Measurements from ENCODE around the gene SGPP2. TPM values are rescaled to one million over a fixed set of nuclear protein-coding genes. Genes with fewer than 3 reads are reported as not detected.

SGPP2 gene
- total and polyA plus RNA-seq, 2 of the 4 experiments (the other 2 are of a cell fraction), result not detected

- dilution Hi-C loops (cut with HindIII; ENCODE audit: low sequenced_read_pairs, unreplicated experiment) (no loop called here), in situ Hi-C loops (cut with MboI; ENCODE audit: low sequenced_read_pairs) (no loop called here), intact Hi-C loops (cut with micrococcal nuclease) (no loop called here)
- ChIA-PET CTCF (no interaction called here), POLR2A (ENCODE audit: unreplicated experiment) (no interaction called here)
- BruUV-seq (replicated peaks), result no TSS peak
- H3K4me1 ChIP-seq (ENCODE audit: control insufficient read depth, insufficient read depth, low read length), result peaks cover 5% of the 10 kb centered on the region; the same call in 1 of the 2 replicates
- DNase-seq (no peak), ATAC-seq (ENCODE audit: low read depth) (no peak)
- H3K9me1 ChIP-seq (ENCODE audit: insufficient read depth, low read length), result no peaks in the 10 kb centered on the region
- H3K18ac ChIP-seq (ENCODE audit: low read depth, low read length), result no peak overlapping the region
- H4K91ac ChIP-seq (ENCODE audit: insufficient read depth, low read depth, low read length), result no peak overlapping the region
- H2BK5ac ChIP-seq (ENCODE audit: low read depth, low read length, poor library complexity, severe bottlenecking), result no peak overlapping the region
- no peak overlapping the region for H3K27ac ChIP-seq (ENCODE audit: insufficient read depth, low read length)
- no peak overlapping the region for H2BK120ac ChIP-seq (ENCODE audit: low read depth, low read length)
- no peak overlapping the region for H2BK15ac ChIP-seq (ENCODE audit: low read depth, low read length)
- H2AFZ ChIP-seq (replicated peaks; ENCODE audit: low read length, poor library complexity), result no peak overlapping the region
- no peak overlapping the region for H2BK20ac ChIP-seq (ENCODE audit: low read depth, low read length)
- no peak overlapping the region for H2AK9ac ChIP-seq (replicated peaks; ENCODE audit: low read depth, low read length, poor library complexity)
- no peaks in the 10 kb centered on the region for H4K20me1 ChIP-seq (ENCODE audit: insufficient read depth, low read length)
- no peak overlapping the region for H4K8ac ChIP-seq (ENCODE audit: low read depth in 2 of 2, low read length in 2 of 2)
- no peak overlapping the region for H2AK5ac ChIP-seq (ENCODE audit: low read depth, low read length)
- H3K23ac ChIP-seq (ENCODE audit: low read depth, low read length), result no peak overlapping the region
- no peak overlapping the region for H4K5ac ChIP-seq (ENCODE audit: low read depth, low read length)
- H3K4ac ChIP-seq (ENCODE audit: low read depth, low read length), result no peak overlapping the region
- H3K9me3 ChIP-seq (ENCODE audit: control insufficient read depth, insufficient read depth, low read length), result no peaks in the 10 kb centered on the region
- H3K36me3 ChIP-seq (ENCODE audit: control insufficient read depth, insufficient read depth, low read length), result no peaks in the 10 kb centered on the region
- WGBS, 2 experiments (ENCODE audit: extremely low coverage in 2 of 2, insufficient read length in 1 of 2), result 83% methylated on average over 2 of the region's 3 CpGs; no CpG with 5 or more reads in 1 of the 2 experiments
- no peaks in the 10 kb centered on the region for H3K79me1 ChIP-seq (ENCODE audit: low read depth in 1 of 2, low read length in 2 of 2)
- H3K56ac ChIP-seq (ENCODE audit: extremely low read depth, insufficient read depth, low read length), result no peak overlapping the region
- H3K4me3 ChIP-seq (ENCODE audit: insufficient read depth, low read depth, low read length), result no peak overlapping the region
- no peak overlapping the region for H3K4me2 ChIP-seq (ENCODE audit: low read depth, low read length)
- H3K9ac ChIP-seq (ENCODE audit: low read depth, low read length), result no peak overlapping the region
- H3K27me3 ChIP-seq (ENCODE audit: control insufficient read depth, insufficient read depth, low read length), result peaks cover 1% of the 10 kb centered on the region
- no peak for TF ChIP-seq BHLHE40 (IDR thresholded peaks at IDR 0.05; ENCODE audit: low read depth, low read length)
- no peak for TF ChIP-seq RCOR1 (IDR thresholded peaks at IDR 0.05; ENCODE audit: insufficient replicate concordance, low read length)
- TF ChIP-seq MAZ (IDR thresholded peaks at IDR 0.05; ENCODE audit: borderline replicate concordance, low read depth, low read length), result no peak
- no peak overlapping the region for H3K14ac ChIP-seq (replicated peaks; ENCODE audit: low read depth, low read length)
These were observed 22.8 kb downstream of the SGPP2 start for GRCh38 chr2:222447131-222447530.

All from IMR-90 (cell line).